Left hindlimb (tissue), 1 donor: ENCODE data around the gene FRY.
A peak's percentile ranks its signal among the peaks of the same experiment; 100 is the strongest.
"Not testable (repeated sequence)": the region's sequence is repeated elsewhere in the genome, so short reads cannot be mapped to it uniquely, and the experiment has no call there.

ENCODE experiments used
- DNase-seq: peaks from one replicate; pipeline ENCODE4 v3.0.0-alpha.2; 2018

The FRY gene

DNA sequence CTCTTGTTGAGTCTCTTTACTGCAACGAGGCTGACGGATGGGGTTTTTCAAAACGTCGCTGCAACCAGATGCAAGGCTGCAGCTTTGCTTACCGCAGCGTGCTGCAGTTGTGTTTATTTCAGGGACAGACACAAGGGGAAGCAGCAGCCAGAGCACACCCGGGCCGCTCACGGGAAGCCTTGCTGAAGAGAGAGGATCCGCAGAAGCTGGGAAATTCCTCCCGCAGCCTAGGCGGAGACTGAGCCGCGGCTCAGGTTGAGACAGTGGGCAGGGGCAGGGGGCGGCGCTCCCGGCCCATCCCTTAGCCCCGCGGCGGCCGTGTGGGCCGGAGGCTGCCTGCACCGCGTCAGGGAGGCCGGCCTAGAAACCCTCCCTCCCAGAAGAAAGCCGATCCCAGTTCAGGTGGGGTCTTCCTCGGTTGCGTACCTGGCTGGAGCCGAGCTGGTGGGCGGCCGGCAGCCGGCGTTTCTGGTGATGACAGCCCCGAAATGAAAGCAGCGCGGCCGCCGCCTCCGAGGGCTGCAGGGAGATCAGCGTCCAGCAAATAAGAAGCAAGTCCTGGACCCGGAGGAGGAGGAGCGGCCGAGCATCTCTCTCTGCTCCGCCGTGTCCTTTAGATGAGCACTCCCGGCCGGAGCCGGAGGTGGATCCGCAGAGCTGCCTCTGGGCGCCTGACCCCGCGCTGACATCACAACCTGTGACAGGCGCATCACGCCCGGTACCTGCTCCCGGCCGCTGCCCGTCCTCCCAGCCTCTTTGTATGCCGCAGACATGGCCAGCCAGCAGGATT, at the start of gene FRY:
Gene FRY, plus strand, starts transcription at position 750 of the 790 bp plus-strand sequence. Its CDS starts 22 bp downstream, at position 772.
- DNase-seq: peak; percentile 76

- no peak for DNase-seq
These were observed 49.5 kb upstream of the FRY start for GRCh38 chr13:31982124-31982523.

DNA sequence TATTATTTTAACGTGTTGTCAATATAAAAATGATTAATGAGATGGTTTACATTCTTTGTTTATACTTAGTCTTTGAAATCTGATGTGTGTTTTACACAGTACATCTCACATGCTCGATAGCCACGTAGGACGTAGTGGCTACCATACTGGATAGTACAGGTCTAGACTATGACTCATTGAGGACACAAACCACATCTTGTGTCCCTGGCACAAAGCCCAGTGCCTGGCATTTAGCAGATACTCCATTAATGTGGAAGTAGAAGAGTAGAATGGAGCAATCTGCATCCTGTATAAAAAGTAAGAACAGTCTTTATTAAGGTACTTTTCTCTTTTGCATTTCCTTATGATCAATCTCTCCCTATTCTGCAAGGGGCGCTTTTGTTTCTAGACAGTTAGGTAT, 49.0 kb upstream of the FRY start:
- DNase-seq: peak; percentile 38

DNA sequence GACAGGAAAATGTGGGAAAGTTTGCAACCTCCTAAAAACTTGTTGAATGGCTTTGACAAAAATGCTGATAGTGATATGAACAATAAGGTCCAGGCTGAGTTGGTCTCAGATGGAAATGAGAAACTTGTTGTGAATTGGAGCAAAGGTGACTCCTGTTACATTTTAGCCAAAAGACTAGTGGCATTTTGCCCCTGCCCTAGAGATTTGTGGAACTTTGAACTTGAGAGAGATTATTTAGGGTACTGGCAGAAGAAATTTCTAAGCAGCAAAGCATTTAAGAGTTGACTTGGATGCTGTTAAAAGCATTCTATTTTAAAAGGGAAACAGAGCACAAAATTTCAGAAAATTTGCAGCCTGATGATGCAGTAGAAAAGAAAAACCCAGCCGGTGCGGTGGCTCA, 47.9 kb upstream of the FRY start:
- DNase-seq: not testable (repeated sequence)

- not testable (repeated sequence) for DNase-seq
These were observed 47.2 kb upstream of the FRY start for GRCh38 chr13:31984388-31984787.

DNA sequence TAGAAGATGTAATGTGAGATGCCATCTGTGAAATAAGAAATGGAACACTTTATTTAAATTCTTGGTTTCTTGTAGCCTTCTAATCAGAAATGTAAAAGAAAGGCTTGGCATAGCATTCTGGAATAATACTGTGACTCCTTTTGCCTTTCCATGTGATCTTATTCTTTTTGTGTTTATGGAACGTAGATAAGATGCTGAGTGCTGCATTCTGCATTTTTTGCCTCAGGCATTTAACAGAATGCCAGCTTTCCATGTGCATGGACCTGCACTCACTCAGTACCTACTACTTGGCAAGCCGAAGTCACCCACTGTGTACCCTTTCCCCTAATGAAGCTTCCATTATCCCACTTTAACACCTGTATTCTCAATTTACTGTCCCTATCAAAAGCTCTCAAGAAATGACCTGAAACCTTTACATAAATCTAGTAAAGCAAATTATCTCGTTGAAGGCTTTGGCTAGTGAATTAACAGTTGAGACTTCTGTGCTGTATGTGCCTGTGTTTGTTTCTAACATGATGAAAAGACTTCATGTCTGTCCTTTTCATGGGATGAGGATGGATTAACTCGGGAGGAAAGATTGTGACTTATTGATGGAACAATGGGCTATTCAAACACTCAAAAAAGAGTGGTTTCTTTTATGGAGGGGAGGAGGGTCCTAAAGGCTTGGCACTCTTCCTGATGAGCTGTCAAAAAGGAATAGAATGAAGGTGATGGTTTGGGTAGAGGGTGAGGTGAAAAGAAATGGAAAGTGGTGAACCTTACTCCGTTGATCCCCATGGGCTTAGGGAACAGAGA, 44.7 kb upstream of the FRY start:
- no peak for DNase-seq

DNA sequence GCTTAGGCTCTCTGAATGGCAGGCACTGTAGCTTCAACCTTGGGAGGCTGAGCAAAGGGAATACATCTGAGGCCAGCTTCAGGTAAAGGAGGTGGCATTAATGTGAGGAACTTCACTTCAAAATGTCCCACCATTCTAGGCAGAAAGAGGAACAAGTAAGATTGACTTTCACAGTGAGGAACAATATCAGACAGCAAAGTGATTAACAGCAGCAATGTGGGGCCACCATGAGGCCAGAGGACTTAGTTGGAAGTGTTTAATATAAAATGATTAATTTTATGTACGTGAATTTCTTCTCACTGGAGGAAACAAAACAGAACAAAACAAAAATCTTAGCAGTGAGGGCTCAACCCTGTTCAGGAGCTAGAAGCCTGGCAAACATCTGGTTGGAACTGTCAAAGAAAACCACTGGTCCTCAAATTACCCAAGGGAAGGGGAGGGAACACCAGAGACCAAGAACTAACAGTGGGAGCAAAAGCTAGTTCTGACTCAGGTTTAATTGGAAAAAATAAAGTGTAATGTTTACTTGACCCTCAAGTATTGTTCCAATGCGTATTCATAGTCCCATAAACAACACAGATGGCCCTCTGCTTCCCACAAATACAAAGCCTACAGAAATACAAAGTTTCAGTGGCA, 43.9 kb upstream of the FRY start:
- no peak for DNase-seq

DNA sequence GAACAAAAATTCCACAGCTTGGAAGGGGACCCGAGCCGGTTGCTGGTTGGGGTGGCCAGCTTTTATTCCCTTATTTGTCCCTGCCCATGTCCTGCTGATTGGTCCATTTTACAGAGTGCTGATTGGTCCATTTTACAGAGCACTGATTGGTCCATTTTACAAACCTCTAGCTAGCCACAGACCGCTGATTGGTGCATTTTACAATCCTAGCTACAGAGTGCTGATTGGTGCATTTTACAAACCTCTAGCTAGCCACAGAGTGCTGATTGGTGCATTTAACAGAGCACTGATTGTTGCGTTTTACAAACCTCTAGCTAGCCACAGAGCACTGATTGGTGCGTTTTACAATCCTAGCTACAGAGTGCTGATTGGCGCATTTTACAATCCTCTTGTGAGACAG, 37.2 kb upstream of the FRY start:
- DNase-seq: not testable (repeated sequence)

DNA sequence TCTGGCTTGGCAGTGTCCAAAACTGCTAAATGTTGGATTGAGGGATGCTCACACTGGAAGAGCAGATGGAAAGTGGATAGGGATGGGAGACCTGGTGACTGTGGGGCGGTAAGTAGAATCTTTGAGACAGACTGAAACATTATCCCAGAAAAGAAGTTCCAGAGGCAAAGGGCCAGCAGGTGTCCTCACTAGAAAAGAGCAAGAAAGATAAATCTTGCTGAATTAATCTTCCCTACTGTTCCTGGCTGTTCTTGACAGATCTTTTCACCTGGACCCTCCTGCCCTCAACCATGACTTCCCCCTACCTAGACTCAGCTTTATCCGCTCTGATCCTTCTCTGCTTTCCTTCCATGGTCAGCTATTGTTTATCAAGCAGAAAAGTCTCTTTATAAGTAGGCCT, 35.0 kb upstream of the FRY start:
- DNase-seq: no peak

GRCh38 chr13:31997641-31998040, 33.9 kb upstream of the FRY start:
- no peak for DNase-seq

DNA sequence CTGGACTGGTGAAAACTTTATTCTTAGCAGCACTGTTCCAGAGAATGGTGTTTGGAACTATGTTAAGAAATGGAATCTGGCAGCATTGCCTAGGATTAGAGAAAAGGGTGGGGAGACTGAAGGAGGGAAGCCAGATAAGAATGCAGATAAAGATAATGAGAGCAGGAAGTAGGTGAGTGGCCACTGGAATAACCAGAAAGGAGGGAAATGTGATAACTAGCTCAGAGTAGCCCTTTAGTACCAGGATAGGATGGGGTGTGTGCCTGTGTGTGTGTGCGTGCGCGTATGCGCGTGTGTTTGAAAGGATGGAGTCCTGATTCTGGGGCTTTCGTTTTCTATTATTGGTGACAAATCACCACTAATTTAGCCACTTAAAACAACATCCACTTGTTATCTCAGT, 33.4 kb upstream of the FRY start:
- DNase-seq: no peak

DNA sequence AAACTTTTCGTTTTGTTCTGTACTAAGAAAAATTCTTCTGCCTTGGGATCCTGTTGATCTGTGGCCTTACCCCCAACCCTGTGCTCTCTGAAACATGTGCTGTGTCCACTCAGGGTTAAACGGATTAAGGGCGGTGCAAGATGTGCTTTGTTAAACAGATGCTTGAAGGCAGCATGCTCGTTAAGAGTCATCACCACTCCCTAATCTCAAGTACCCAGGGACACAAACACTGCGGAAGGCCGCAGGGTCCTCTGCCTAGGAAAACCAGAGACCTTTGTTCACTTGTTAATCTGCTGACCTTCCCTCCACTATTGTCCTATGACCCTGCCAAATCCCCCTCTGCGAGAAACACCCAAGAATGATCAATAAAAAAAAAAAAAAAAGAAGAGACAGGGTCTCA, 30.8 kb upstream of the FRY start:
- not testable (repeated sequence) for DNase-seq

GRCh38 chr13:32001154-32001768, 30.3 kb upstream of the FRY start:
- no peak for DNase-seq

- DNase-seq: no peak
These were observed 29.8 kb upstream of the FRY start for GRCh38 chr13:32001769-32002168.

DNA sequence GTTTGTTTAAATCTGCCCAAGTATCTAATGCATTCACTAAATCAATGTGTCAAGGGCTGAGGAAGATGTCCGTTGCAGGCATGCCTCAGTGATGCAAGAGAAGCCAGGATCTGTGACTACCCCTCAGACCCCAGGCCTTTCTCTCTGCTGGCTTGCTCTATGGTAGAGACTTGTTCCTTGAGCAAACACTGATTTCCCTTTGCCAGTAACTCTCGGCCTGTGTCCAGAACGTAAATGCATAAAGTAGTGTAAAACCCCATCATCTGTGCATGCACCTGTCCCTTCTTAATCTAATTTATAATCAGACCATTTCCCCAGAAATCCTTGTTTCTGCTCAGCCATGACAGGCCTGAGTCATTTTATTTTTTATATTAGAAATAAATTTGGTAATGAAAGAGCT, 28.7 kb upstream of the FRY start:
- no peak for DNase-seq

DNA sequence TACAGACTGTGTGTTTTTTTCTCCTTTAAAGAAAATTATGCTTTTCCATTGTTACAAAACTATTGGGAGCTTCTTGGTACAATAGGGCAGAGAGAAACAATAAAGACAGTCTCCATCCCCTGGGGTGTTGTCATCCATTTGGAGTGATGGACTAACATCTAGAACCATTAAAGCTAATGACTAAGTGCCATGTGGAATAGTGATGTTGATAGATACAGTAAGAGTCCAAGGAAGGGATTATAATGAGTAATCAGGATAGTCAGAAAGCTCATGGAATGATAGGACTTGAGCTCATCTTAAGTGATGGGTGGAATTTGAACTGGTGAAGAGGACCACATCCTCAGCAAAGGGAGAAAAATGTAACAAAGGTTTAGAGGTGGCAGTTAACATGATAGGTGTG, 24.1 kb upstream of the FRY start:
- DNase-seq: no peak

DNA sequence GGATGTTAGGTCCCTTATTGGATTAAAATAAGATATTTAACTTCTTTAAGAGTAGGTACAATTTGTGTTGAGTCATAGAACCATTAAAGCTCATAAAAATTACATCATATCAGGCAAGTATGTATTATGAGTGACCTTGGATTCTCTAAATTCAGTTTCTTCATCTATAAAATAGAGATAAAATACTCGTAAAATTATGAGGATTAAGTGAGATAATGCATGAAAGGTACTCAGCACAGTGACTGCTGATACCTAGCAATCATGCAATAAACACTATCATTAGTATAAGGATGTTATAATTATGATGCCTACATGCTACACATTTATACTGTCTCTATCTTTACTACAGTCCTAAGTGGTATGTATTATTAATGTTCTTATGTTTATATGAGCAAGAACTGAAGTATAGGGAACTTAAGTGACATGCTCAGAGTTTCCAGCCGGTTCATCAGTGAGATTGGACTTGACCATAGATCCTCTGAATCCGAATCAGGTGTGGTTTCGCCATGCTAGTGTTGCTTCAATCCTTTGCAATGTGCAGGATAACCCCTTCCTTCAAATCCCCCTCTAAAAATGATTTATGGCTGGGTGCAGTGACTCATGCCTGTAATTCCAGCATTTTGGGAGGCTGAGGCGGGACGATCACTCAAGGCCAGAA, 22.9 kb upstream of the FRY start:
- DNase-seq: no peak

DNA sequence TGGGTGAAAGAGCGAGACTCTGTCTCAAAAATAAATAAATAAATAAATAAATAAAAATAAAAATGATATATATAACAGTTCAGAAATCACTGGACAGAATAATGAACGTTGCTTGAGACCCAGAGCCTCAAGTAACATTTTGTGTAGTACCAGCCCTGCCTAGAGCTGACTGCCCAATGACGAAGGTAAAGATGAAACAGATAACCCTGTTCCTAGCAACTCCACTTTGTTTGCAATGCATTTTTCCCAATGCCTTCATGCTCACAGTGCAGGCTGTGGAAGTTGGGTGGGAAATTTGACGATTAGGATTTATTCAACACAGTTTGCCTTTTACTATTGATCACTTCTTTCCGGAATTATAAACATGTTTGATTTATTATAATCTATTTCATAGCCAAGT, 22.2 kb upstream of the FRY start:
- DNase-seq: no peak

DNA sequence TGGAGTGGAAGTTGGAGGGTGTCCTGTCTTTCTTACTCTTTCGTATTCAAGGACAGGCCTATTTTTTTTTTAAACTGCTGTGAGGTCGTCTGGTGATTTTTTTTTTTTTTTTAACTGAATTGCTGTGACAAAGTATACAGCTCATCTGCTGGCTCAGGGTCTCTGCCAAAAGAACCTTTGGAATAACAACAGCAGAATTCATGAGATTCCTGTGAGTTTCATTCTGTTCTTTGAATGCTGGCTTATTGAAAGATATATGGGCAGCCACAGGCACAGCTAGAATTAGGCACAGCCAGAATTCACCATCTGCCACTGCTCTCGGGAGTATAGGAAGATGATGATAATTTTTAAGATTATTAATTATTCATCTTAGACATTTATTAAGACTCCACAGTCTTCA, 21.4 kb upstream of the FRY start:
- no peak for DNase-seq

DNA sequence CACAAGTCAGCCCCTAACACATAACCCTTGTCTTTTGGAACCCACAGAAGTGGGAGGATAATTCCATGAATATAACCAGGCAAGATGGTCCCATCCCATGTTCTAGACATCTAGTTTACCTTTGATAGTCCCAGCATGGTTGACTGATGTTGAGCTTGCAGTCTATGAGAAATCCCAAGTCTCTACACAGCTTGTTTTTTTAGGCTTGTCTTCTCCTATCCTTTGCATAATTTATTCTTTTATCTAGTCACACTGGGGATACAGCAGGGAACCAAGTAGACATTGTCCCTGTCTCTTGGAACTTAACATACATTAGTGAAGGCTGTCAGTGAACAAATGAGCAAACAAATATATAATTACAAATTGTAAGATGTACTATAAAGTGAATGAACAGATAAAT, 19.6 kb upstream of the FRY start:
- DNase-seq: no peak

- DNase-seq: no peak
These were observed 18.4 kb upstream of the FRY start for GRCh38 chr13:32013181-32013580.

GRCh38 chr13:32016119-32016518, 15.5 kb upstream of the FRY start:
- no peak for DNase-seq

- DNase-seq: no peak
These were observed 14.9 kb upstream of the FRY start for GRCh38 chr13:32016631-32017030.
